ENCODE results near the gene RARS1.

DNA sequence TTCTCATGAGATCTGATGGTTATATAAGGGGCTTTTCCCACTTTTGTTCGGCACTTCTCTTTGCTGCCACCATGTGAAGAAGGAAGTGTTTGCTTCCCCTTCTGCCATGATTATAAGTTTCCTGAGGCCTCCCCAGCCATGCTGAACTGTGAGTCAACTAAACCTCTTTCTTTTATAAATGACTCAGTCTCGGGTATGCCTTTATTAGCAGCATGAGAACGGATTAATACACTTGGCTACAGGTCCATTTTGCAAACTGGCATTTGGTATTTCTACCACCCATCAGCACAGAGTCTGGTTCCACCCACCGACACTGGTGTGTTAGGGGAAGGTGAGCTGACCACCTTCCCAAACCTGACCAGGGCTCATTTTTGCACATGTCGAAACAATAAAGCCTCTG lies 47.9 kb upstream of the RARS1 start:
- TF ChIP-seq, protein P1, sequence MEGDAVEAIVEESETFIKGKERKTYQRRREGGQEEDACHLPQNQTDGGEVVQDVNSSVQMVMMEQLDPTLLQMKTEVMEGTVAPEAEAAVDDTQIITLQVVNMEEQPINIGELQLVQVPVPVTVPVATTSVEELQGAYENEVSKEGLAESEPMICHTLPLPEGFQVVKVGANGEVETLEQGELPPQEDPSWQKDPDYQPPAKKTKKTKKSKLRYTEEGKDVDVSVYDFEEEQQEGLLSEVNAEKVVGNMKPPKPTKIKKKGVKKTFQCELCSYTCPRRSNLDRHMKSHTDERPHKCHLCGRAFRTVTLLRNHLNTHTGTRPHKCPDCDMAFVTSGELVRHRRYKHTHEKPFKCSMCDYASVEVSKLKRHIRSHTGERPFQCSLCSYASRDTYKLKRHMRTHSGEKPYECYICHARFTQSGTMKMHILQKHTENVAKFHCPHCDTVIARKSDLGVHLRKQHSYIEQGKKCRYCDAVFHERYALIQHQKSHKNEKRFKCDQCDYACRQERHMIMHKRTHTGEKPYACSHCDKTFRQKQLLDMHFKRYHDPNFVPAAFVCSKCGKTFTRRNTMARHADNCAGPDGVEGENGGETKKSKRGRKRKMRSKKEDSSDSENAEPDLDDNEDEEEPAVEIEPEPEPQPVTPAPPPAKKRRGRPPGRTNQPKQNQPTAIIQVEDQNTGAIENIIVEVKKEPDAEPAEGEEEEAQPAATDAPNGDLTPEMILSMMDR (IDR thresholded peaks at IDR 0.05) = no peak
- no peak for TF ChIP-seq POLR2A (IDR thresholded peaks at IDR 0.05)
- no peak for TF ChIP-seq POLR2AphosphoS5 (IDR thresholded peaks at IDR 0.05)
- TF ChIP-seq EP300 (IDR thresholded peaks at IDR 0.05) = no peak

Data from gastroesophageal sphincter (tissue), 3 donors.